ENCODE measurements around the gene OR10G3. TPM values are rescaled to one million over a fixed set of nuclear protein-coding genes. Genes with fewer than 3 reads are reported as not detected.

The OR10G3 gene
- total and polyA plus RNA-seq, 2 of the 4 experiments (the other 2 are of a cell fraction): not detected

GRCh38 chr14:21526672-21527317 lies 53.1 kb downstream of the OR10G3 start (continued):
- no peak for TF ChIP-seq RCOR1 (IDR thresholded peaks at IDR 0.05; ENCODE audit: insufficient replicate concordance, low read length)

DNA sequence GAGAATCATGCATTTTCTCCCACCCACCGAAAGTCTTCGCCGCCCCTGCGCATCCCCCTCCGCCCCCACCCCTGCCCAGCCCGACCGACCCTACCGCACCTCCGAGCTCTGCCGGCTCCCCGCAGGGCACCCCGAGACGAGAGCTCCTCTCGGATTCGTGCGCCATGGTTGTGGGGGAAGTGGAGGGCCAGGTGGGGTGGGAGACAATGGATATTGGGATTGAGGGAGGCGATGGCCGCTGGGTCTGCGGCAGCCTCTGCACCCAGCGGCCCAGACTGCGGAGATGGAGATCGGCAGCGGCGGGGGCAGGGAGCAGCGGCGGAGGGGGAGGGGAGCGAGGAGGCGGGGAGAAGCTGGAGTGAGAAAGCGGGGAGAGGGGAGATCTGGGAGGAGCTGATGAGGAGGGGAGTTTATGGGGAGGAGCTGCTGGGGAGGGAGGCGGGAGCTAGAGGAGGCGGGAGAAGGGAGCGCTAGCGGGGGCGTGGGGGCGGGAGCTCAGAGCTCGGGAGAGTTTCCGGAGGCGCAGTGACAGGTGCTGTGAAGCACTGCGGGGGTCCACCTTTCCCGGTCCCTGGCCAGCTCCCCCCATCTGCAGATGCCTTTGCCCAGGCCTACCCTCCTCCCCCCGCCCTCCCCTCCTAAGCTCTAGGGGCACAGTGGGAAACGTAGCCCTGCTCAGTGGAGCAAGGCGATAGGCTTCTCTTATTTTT lies 53.8 kb downstream of the OR10G3 start, which contains the start of gene SALL2:
Gene SALL2 (minus strand): TSS at position 385 of the 710 bp plus-strand sequence. CDS start 219 bp downstream, at position 166.
- Histone ChIP-seq H4K8ac (ENCODE audit: low read depth in 2 of 2, low read length in 2 of 2) (peak within 1 kb of the TSS; percentile 70 to 82; a peak in 3 of 4 replicates), H3K9ac (ENCODE audit: low read depth, low read length) (peak within 1 kb of the TSS; percentile 90), H3K56ac (ENCODE audit: extremely low read depth, insufficient read depth, low read length) (no peak within 1 kb of the TSS; the same call in 1 of the 2 replicates), H3K4me2 (ENCODE audit: low read depth, low read length) (peak within 1 kb of the TSS; percentile 95), H3K27me3 (ENCODE audit: control insufficient read depth, insufficient read depth, low read length) (peaks cover 7% of the 10 kb centered on the region), H3K4ac (ENCODE audit: low read depth, low read length) (peak within 1 kb of the TSS; percentile 83), H3K79me1 (ENCODE audit: low read depth in 1 of 2, low read length in 2 of 2) (peaks cover 0 to 19% of the 10 kb centered on the region in 2 experiments; a peak in 2 of 4 replicates), H2BK120ac (ENCODE audit: low read depth, low read length) (peak within 1 kb of the TSS; percentile 22; the same call in 1 of the 2 replicates), H3K4me3 (ENCODE audit: insufficient read depth, low read depth, low read length) (peak within 1 kb of the TSS; percentile 100), H3K14ac (replicated peaks; ENCODE audit: low read depth, low read length) (peak within 1 kb of the TSS; percentile 90), H3K9me1 (ENCODE audit: insufficient read depth, low read length) (peaks cover 4% of the 10 kb centered on the region), H3K4me1 (ENCODE audit: control insufficient read depth, insufficient read depth, low read length) (peaks cover 3% of the 10 kb centered on the region), H4K91ac (ENCODE audit: insufficient read depth, low read depth, low read length) (peak within 1 kb of the TSS; percentile 85), H2AK5ac (ENCODE audit: low read depth, low read length) (peak within 1 kb of the TSS; percentile 70), H3K27ac (ENCODE audit: insufficient read depth, low read length) (peak within 1 kb of the TSS; percentile 66), H3K36me3 (ENCODE audit: control insufficient read depth, insufficient read depth, low read length) (peaks cover 15% of the 10 kb centered on the region; the same call in 1 of the 2 replicates), H2BK15ac (ENCODE audit: low read depth, low read length) (no peak within 1 kb of the TSS), H3K23ac (ENCODE audit: low read depth, low read length) (peak within 1 kb of the TSS; percentile 85; the same call in 1 of the 2 replicates), H2AK9ac (replicated peaks; ENCODE audit: low read depth, low read length, poor library complexity) (peak within 1 kb of the TSS; percentile 93), H3K9me3 (ENCODE audit: control insufficient read depth, insufficient read depth, low read length) (no peaks in the 10 kb centered on the region), H2BK5ac (ENCODE audit: low read depth, low read length, poor library complexity, severe bottlenecking) (peak within 1 kb of the TSS; percentile 40), H2AFZ (replicated peaks; ENCODE audit: low read length, poor library complexity) (peak within 1 kb of the TSS; percentile 96), H2BK20ac (ENCODE audit: low read depth, low read length) (no peak within 1 kb of the TSS), H4K5ac (ENCODE audit: low read depth, low read length) (peak within 1 kb of the TSS; percentile 94), H4K20me1 (ENCODE audit: insufficient read depth, low read length) (no peaks in the 10 kb centered on the region; the same call in 1 of the 2 replicates), H3K18ac (ENCODE audit: low read depth, low read length) (peak within 1 kb of the TSS; percentile 92)
- in situ Hi-C loops (cut with MboI; ENCODE audit: low sequenced_read_pairs) (no loop called here), dilution Hi-C loops (cut with HindIII; ENCODE audit: low sequenced_read_pairs, unreplicated experiment) (no loop called here), intact Hi-C loops (cut with micrococcal nuclease) (no loop called here)
- DNase-seq (peak; percentile 68), ATAC-seq (ENCODE audit: low read depth) (peak; percentile 94)
- POLR2A ChIA-PET (ENCODE audit: unreplicated experiment): interaction anchor here (0.6 to 1.1 kb wide), 3 partner anchors 9 to 15 kb away, joined by 3 to 4 read pairs (median 3); partner anchors contain the start of gene METTL3
- BruUV-seq (replicated peaks): no TSS peak
- TF ChIP-seq SMC3 (IDR thresholded peaks at IDR 0.05; ENCODE audit: low read depth, low read length) (no peak), BHLHE40 (IDR thresholded peaks at IDR 0.05; ENCODE audit: low read depth, low read length) (no peak), NFE2L2 (IDR thresholded peaks at IDR 0.05; ENCODE audit: low read depth, low read length) (no peak), CEBPB (IDR thresholded peaks at IDR 0.05; ENCODE audit: low read depth, low read length) (no peak), RAD21 (IDR thresholded peaks at IDR 0.05; ENCODE audit: low read length) (no peak), MAFK (IDR thresholded peaks at IDR 0.05; ENCODE audit: low read depth, low read length) (no peak), CTCF (conservative IDR thresholded peaks at IDR 0.05; ENCODE audit: low read depth, low read length) (no peak), MAZ (IDR thresholded peaks at IDR 0.05; ENCODE audit: borderline replicate concordance, low read depth, low read length) (peak; percentile 84; the same call in 1 of the 2 replicates), USF2 (IDR thresholded peaks at IDR 0.05; ENCODE audit: low read depth, low read length) (no peak)
- CTCF ChIA-PET: interaction anchor here (0.6 to 1.5 kb wide), 4 partner anchors 9 to 31 kb away, joined by 4 to 11 read pairs (median 4); partner anchors contain the start of gene METTL3
- WGBS, 2 experiments (ENCODE audit: extremely low coverage in 2 of 2, insufficient read length in 1 of 2): 0% methylated on average over 4 of the region's 43 CpGs; no CpG with 5 or more reads in 1 of the 2 experiments
